ENCODE measurements around the gene GPC6.

The GPC6 gene

GRCh38 chr13:94331281-94331680, 1104.7 kb downstream of the GPC6 start:
- no peak for TF ChIP-seq CTCF (IDR thresholded peaks at IDR 0.05; ENCODE audit: low read depth, low read length, missing control alignments)
- no peak overlapping the region for H3K4me3 ChIP-seq (replicated peaks; ENCODE audit: low read depth, low read length)

GRCh38 chr13:94332359-94333096, 1105.9 kb downstream of the GPC6 start:
- DNase-seq (ENCODE audit: extremely low read depth, low read depth) = no peak
- no peak overlapping the region for H3K4me3 ChIP-seq (replicated peaks; ENCODE audit: low read depth, low read length)
- no peak for TF ChIP-seq CTCF (IDR thresholded peaks at IDR 0.05; ENCODE audit: low read depth, low read length, missing control alignments)

More at GRCh38 chr13:94331281-94331680, 1104.7 kb downstream of the GPC6 start:
- DNase-seq (ENCODE audit: extremely low read depth, low read depth) = no peak

- DNase-seq (ENCODE audit: extremely low read depth, low read depth) = no peak
- TF ChIP-seq CTCF (IDR thresholded peaks at IDR 0.05; ENCODE audit: low read depth, low read length, missing control alignments) = no peak
- H3K4me3 ChIP-seq (replicated peaks; ENCODE audit: low read depth, low read length) = no peak overlapping the region
These were observed 1106.7 kb downstream of the GPC6 start for GRCh38 chr13:94333131-94333820.

- TF ChIP-seq CTCF (IDR thresholded peaks at IDR 0.05; ENCODE audit: low read depth, low read length, missing control alignments) = no peak
- no peak overlapping the region for H3K4me3 ChIP-seq (replicated peaks; ENCODE audit: low read depth, low read length)
- no peak for DNase-seq (ENCODE audit: extremely low read depth, low read depth)
These were observed 1109.3 kb downstream of the GPC6 start for GRCh38 chr13:94335761-94336526.

- H3K4me3 ChIP-seq (replicated peaks; ENCODE audit: low read depth, low read length) = no peak overlapping the region
- TF ChIP-seq CTCF (IDR thresholded peaks at IDR 0.05; ENCODE audit: low read depth, low read length, missing control alignments) = no peak
- DNase-seq (ENCODE audit: extremely low read depth, low read depth) = no peak
These were observed 1112.6 kb downstream of the GPC6 start for GRCh38 chr13:94339116-94339687.

- no peak overlapping the region for H3K4me3 ChIP-seq (replicated peaks; ENCODE audit: low read depth, low read length)
- no peak for TF ChIP-seq CTCF (IDR thresholded peaks at IDR 0.05; ENCODE audit: low read depth, low read length, missing control alignments)
- DNase-seq (ENCODE audit: extremely low read depth, low read depth) = no peak
These were observed 1116.0 kb downstream of the GPC6 start for GRCh38 chr13:94342436-94343242.
